ENCODE results near the gene OR5AS1. TPM values are rescaled to one million over a fixed set of nuclear protein-coding genes. Genes with fewer than 3 reads are reported as not detected.

The OR5AS1 gene
- polyA plus RNA-seq, 2 of the 4 experiments (the other 2 are of a cell fraction) = not detected

DNA sequence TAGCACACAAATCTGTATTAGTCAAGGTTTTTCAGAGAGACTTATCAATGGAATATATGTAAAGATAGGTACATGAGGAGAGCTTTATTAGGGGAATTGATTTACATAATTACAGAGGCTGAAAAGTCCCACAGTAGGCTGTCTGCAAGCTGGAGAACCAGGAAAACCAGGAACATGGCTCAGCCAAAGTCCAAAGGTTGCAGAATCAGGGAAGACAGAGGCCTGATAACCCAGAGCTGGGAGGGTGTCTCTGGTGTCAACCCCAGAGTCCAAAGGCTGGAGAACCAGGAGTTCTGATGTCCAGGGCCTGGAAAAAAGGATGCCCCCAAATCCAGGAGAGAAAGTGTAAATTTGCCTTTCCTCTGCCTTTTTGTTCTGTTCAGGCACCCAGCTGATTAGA lies 16.7 kb upstream of the OR5AS1 start:
- ATAC-seq = no peak
- Histone ChIP-seq H3K4me1 (no peaks in the 10 kb centered on the region), H3K9me3 (no peaks in the 10 kb centered on the region; the same call in 2 of the 3 replicates), H3K27ac (no peak overlapping the region), H3K4me2 (no peak overlapping the region), H3K4me3 (no peak overlapping the region)
- no peak for FAIRE-seq
- ChIA-PET CTCF (no interaction called here), POLR2A (no interaction called here)
- no peak for DNase-seq (ENCODE audit: low read depth in 1 of 2, low spot score in 1 of 2)
- no peak for TF ChIP-seq CHD2 (IDR thresholded peaks at IDR 0.05; ENCODE audit: low read length, partially characterized antibody)

DNA sequence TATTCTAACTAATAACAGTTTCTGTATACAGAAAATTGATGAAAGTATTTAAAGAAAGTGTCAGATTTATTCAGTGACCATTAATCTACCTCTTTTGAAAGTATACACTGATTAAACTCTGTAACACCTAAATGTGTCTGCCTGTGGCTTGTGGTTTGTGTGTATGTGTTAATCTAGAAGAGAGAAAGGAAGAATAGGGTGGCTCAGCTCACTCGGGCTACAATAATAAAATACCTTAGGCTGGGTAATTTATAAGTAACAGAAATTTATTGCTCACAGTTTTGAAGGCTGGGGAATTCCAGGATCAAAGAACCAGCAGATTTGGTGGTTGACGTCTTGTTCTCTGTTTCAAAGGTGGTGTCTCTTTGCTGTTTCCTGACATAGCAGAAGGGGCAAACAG lies 13.6 kb upstream of the OR5AS1 start:
- POLR2A ChIA-PET = no interaction called here
- H3K27ac ChIP-seq = no peak overlapping the region
- H3K4me1 ChIP-seq = no peaks in the 10 kb centered on the region
- H3K4me3 ChIP-seq = no peak overlapping the region
- CTCF ChIA-PET = no interaction called here
- no peak for TF ChIP-seq HDAC2 (IDR thresholded peaks at IDR 0.05)
- no peak for TF ChIP-seq ESRRA (IDR thresholded peaks at IDR 0.05; ENCODE audit: borderline replicate concordance, low read length)
- H3K9me3 ChIP-seq = no peaks in the 10 kb centered on the region; the same call in 2 of the 3 replicates
- DNase-seq (ENCODE audit: low read depth in 1 of 2, low spot score in 1 of 2) = no peak
- WGBS (ENCODE audit: missing lambda C conversion rate) = 7% methylated on average over 2 of the region's 2 CpGs
- no peak overlapping the region for H3K4me2 ChIP-seq
- no peak for ATAC-seq
- no peak for FAIRE-seq

DNA sequence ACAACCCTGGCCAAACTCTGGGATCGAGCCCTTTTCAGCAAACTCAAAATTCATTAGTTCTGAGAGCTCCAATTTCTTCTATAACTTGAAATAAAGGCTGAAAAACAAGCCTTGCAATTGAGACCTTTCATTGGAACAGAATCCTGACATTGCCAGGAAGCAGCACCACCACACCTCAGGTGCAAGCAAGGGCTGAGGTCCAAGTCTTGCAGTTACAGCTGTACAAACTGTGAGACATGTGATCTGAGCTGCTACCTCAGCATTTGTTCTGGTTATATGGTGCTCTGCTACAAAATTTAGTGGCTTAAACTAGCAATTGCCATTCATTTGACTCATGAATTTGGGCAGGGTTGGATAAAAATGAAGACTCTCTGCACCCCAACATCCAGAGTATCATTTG lies 18.1 kb downstream of the OR5AS1 start:
- Histone ChIP-seq H3K27ac (no peak overlapping the region), H3K9me3 (no peaks in the 10 kb centered on the region; the same call in 2 of the 3 replicates), H3K4me2 (no peak overlapping the region), H3K4me3 (no peak overlapping the region), H3K4me1 (no peaks in the 10 kb centered on the region)
- no peak for FAIRE-seq
- no peak for ATAC-seq
- TF ChIP-seq CEBPB (IDR thresholded peaks at IDR 0.05) (no peak), TP53 (CRISPR knock-in tag; IDR thresholded peaks at IDR 0.05) (no peak), JUN (IDR thresholded peaks at IDR 0.05) (no peak), RARB (CRISPR knock-in tag; IDR thresholded peaks at IDR 0.05) (no peak), SREBF2 (IDR thresholded peaks at IDR 0.05) (no peak), MYC (IDR thresholded peaks at IDR 0.05; ENCODE audit: borderline replicate concordance, low read length) (no peak), NPAS2 (CRISPR knock-in tag; IDR thresholded peaks at IDR 0.05; ENCODE audit: borderline replicate concordance) (no peak), EHF (CRISPR knock-in tag; IDR thresholded peaks at IDR 0.05) (no peak), EP300 (IDR thresholded peaks at IDR 0.05) (no peak), ZSCAN20 (CRISPR knock-in tag; IDR thresholded peaks at IDR 0.05) (no peak), CHD2 (IDR thresholded peaks at IDR 0.05; ENCODE audit: low read length, partially characterized antibody) (no peak), RAD21 (conservative IDR thresholded peaks at IDR 0.05 in 1 of 2, IDR thresholded peaks at IDR 0.05 in 1 of 2) (no peak), HOXB13 (CRISPR knock-in tag; IDR thresholded peaks at IDR 0.05; ENCODE audit: low read depth) (no peak), HDAC2 (IDR thresholded peaks at IDR 0.05) (no peak), RFX5 (IDR thresholded peaks at IDR 0.05) (no peak), NFE2L2 (conservative IDR thresholded peaks at IDR 0.05; ENCODE audit: low read length) (no peak), TFCP2L1 (CRISPR knock-in tag; IDR thresholded peaks at IDR 0.05) (no peak), POLR2AphosphoS2 (conservative IDR thresholded peaks at IDR 0.05; ENCODE audit: low read length) (no peak)
- TF ChIP-seq, protein P1, sequence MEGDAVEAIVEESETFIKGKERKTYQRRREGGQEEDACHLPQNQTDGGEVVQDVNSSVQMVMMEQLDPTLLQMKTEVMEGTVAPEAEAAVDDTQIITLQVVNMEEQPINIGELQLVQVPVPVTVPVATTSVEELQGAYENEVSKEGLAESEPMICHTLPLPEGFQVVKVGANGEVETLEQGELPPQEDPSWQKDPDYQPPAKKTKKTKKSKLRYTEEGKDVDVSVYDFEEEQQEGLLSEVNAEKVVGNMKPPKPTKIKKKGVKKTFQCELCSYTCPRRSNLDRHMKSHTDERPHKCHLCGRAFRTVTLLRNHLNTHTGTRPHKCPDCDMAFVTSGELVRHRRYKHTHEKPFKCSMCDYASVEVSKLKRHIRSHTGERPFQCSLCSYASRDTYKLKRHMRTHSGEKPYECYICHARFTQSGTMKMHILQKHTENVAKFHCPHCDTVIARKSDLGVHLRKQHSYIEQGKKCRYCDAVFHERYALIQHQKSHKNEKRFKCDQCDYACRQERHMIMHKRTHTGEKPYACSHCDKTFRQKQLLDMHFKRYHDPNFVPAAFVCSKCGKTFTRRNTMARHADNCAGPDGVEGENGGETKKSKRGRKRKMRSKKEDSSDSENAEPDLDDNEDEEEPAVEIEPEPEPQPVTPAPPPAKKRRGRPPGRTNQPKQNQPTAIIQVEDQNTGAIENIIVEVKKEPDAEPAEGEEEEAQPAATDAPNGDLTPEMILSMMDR (IDR thresholded peaks at IDR 0.05) = no peak
- TF ChIP-seq, protein P2, sequence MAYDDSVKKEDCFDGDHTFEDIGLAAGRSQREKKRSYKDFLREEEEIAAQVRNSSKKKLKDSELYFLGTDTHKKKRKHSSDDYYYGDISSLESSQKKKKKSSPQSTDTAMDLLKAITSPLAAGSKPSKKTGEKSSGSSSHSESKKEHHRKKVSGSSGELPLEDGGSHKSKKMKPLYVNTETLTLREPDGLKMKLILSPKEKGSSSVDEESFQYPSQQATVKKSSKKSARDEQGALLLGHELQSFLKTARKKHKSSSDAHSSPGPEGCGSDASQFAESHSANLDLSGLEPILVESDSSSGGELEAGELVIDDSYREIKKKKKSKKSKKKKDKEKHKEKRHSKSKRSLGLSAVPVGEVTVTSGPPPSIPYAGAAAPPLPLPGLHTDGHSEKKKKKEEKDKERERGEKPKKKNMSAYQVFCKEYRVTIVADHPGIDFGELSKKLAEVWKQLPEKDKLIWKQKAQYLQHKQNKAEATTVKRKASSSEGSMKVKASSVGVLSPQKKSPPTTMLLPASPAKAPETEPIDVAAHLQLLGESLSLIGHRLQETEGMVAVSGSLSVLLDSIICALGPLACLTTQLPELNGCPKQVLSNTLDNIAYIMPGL (CRISPR knock-in tag; IDR thresholded peaks at IDR 0.05; ENCODE audit: borderline replicate concordance) = no peak
- 0% methylated on average over 1 of the region's 1 CpG for WGBS (ENCODE audit: missing lambda C conversion rate)
- no peak for DNase-seq (ENCODE audit: low read depth in 1 of 2, low spot score in 1 of 2)
- ChIA-PET POLR2A (no interaction called here), CTCF (no interaction called here)
